Measurements from ENCODE around the gene UBFD1. TPM values are rescaled to one million over a fixed set of nuclear protein-coding genes. Genes with fewer than 3 reads are reported as not detected.

The UBFD1 gene
- total and polyA plus RNA-seq, 2 experiments from 2014 or later: 66.9 to 277 TPM

GRCh38 chr16:23528644-23529310 is 28.8 kb upstream of the UBFD1 start:
- no peak for TF ChIP-seq CTCF (IDR thresholded peaks at IDR 0.05; ENCODE audit: low read depth, low read length)
- no peak for DNase-seq (ENCODE audit: low read depth in 1 of 2, low spot score in 1 of 2)
- no peaks in the 10 kb centered on the region for H3K27me3 ChIP-seq
- no peak overlapping the region for H3K4me3 ChIP-seq
- H3K4me1 ChIP-seq (ENCODE audit: low read depth): no peaks in the 10 kb centered on the region
- H3K36me3 ChIP-seq: peaks cover 28% of the 10 kb centered on the region
- H3K27ac ChIP-seq: no peak overlapping the region
- no peaks in the 10 kb centered on the region for H3K9me3 ChIP-seq (ENCODE audit: low read depth)

GRCh38 chr16:23530062-23530461 is 27.5 kb upstream of the UBFD1 start:
- Histone ChIP-seq H3K4me1 (ENCODE audit: low read depth) (no peaks in the 10 kb centered on the region), H3K36me3 (peaks cover 35% of the 10 kb centered on the region), H3K27ac (no peak overlapping the region), H3K4me3 (no peak overlapping the region), H3K27me3 (no peaks in the 10 kb centered on the region), H3K9me3 (ENCODE audit: low read depth) (no peaks in the 10 kb centered on the region)
- DNase-seq (ENCODE audit: low read depth in 1 of 2, low spot score in 1 of 2): no peak
- no peak for TF ChIP-seq CTCF (IDR thresholded peaks at IDR 0.05; ENCODE audit: low read depth, low read length)

- H3K36me3 ChIP-seq: peaks cover 35% of the 10 kb centered on the region
- no peak for DNase-seq (ENCODE audit: low read depth in 1 of 2, low spot score in 1 of 2)
- H3K4me1 ChIP-seq (ENCODE audit: low read depth): no peaks in the 10 kb centered on the region
- H3K27ac ChIP-seq: no peak overlapping the region
- H3K27me3 ChIP-seq: no peaks in the 10 kb centered on the region
- no peak overlapping the region for H3K4me3 ChIP-seq
- no peak for TF ChIP-seq CTCF (IDR thresholded peaks at IDR 0.05; ENCODE audit: low read depth, low read length)
- no peaks in the 10 kb centered on the region for H3K9me3 ChIP-seq (ENCODE audit: low read depth)
Observed at GRCh38 chr16:23532448-23532847, 25.1 kb upstream of the UBFD1 start.

- Histone ChIP-seq H3K27me3 (no peaks in the 10 kb centered on the region), H3K4me3 (no peak overlapping the region), H3K36me3 (peaks cover 29% of the 10 kb centered on the region), H3K9me3 (ENCODE audit: low read depth) (no peaks in the 10 kb centered on the region), H3K27ac (no peak overlapping the region), H3K4me1 (ENCODE audit: low read depth) (no peaks in the 10 kb centered on the region)
- no peak for DNase-seq (ENCODE audit: low read depth in 1 of 2, low spot score in 1 of 2)
- no peak for TF ChIP-seq CTCF (IDR thresholded peaks at IDR 0.05; ENCODE audit: low read depth, low read length)
Observed at GRCh38 chr16:23534868-23535860, 22.4 kb upstream of the UBFD1 start.

- no peak for TF ChIP-seq CTCF (IDR thresholded peaks at IDR 0.05; ENCODE audit: low read depth, low read length)
- Histone ChIP-seq H3K27ac (no peak overlapping the region), H3K36me3 (peaks cover 35% of the 10 kb centered on the region), H3K4me3 (no peak overlapping the region), H3K27me3 (no peaks in the 10 kb centered on the region), H3K4me1 (ENCODE audit: low read depth) (no peaks in the 10 kb centered on the region), H3K9me3 (ENCODE audit: low read depth) (no peaks in the 10 kb centered on the region)
- no peak for DNase-seq (ENCODE audit: low read depth in 1 of 2, low spot score in 1 of 2)
Observed at GRCh38 chr16:23535901-23536300, 21.6 kb upstream of the UBFD1 start.
